Measurements from ENCODE around the gene RANBP3. TPM values are rescaled to one million over a fixed set of nuclear protein-coding genes. Genes with fewer than 3 reads are reported as not detected.

Gene RANBP3
- total RNA-seq, 1 donor from 2014 or later, result 25.0 TPM

DNA sequence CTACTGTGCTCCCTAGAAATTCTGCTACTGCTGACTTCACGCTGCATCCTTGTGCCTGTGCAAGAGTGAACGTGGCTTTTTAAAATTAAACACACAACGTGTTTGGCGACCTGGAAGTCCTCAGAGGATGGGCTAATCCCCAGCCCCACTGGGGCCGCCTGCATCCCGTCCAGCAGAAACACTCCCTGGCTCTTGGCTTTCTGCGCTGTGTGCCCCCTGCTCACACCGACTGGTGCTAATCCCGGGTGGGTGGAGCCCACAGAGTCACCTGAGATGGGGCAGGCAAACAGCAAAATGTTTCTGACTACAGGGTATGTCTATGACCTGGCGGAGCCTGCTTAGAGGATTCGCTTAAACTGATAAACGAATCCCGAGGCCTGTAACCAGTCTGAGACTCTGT lies 48.8 kb downstream of the RANBP3 start:
- H3K27me3 ChIP-seq (ENCODE audit: control insufficient read depth, insufficient read depth, low read length), result no peaks in the 10 kb centered on the region
- DNase-seq (ENCODE audit: low read depth) (no peak), FAIRE-seq (no peak)
- peaks cover 60% of the 10 kb centered on the region for H3K36me3 ChIP-seq (ENCODE audit: control insufficient read depth, insufficient read depth, low read length)
- no peak for TF ChIP-seq CTCF (IDR thresholded peaks at IDR 0.05; ENCODE audit: insufficient read depth, low read length, severe bottlenecking)
- H3K4me3 ChIP-seq (ENCODE audit: low read depth, low read length), result no peak overlapping the region

DNA sequence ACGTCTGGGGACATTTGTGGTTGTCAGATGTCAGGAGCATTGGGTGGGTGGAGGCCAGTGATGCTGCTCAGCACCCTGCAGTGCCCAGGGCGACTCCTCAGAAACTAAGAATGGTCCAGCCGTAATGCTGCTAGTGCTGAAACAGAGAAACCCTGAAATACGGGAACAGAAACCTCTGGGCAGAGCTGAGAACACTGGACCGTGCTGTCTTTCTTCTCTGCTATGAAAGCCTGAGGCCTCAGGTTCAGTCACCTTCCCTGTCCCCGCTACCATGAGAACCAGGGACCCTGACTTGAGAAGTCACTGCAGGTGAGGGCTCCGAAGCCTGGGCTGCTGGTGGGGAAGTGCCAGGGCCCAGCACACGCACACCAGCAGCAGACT lies 50.5 kb downstream of the RANBP3 start:
- TF ChIP-seq CTCF (IDR thresholded peaks at IDR 0.05; ENCODE audit: insufficient read depth, low read length, severe bottlenecking), result no peak
- FAIRE-seq (no peak), DNase-seq (ENCODE audit: low read depth) (no peak)
- Histone ChIP-seq H3K36me3 (ENCODE audit: control insufficient read depth, insufficient read depth, low read length) (peaks cover 58% of the 10 kb centered on the region), H3K27me3 (ENCODE audit: control insufficient read depth, insufficient read depth, low read length) (no peaks in the 10 kb centered on the region), H3K4me3 (ENCODE audit: low read depth, low read length) (no peak overlapping the region)

DNA sequence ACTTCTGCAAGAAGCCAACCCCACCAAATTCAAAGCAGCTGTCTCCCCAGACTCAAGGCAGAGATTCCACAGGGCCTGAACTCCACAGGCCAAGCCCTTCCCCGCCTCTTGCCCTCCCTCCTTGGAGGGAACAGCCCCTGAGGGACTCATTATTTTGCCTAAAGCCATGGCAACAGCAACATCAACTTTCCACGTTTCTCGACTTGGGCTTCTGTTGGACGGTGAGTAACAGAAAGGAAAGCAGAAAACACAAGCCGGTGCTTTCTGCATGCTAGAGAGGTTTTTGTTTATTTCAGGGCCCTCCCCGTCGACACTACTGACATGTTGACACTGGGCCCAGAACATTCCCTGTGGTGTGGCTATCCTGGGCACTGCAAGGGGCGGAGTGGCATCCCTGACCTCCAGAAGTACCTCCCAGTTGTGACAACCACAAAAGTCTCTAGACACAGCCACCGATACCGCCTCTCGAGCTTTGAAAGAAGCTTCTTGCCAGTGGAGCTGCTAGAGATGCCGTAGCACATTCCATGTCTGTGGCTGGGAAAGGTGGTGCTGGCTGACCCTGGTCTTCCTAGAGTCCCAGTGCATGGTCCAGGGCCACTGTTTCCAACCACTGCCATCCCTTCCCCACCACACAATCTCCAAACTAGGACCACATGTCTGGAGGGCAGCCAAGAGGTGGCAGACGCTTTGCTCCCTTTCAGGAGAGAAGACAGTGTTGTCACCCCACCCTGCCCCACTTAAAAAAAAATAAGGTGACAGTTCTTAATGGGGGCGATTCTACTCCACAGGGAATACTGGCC lies 51.1 kb downstream of the RANBP3 start:
- no peak for TF ChIP-seq CTCF (IDR thresholded peaks at IDR 0.05; ENCODE audit: insufficient read depth, low read length, severe bottlenecking)
- DNase-seq (ENCODE audit: low read depth), result no peak
- no peak overlapping the region for H3K4me3 ChIP-seq (ENCODE audit: low read depth, low read length)
- H3K27me3 ChIP-seq (ENCODE audit: control insufficient read depth, insufficient read depth, low read length), result no peaks in the 10 kb centered on the region
- no peak for FAIRE-seq
- H3K36me3 ChIP-seq (ENCODE audit: control insufficient read depth, insufficient read depth, low read length), result peaks cover 54% of the 10 kb centered on the region

DNA sequence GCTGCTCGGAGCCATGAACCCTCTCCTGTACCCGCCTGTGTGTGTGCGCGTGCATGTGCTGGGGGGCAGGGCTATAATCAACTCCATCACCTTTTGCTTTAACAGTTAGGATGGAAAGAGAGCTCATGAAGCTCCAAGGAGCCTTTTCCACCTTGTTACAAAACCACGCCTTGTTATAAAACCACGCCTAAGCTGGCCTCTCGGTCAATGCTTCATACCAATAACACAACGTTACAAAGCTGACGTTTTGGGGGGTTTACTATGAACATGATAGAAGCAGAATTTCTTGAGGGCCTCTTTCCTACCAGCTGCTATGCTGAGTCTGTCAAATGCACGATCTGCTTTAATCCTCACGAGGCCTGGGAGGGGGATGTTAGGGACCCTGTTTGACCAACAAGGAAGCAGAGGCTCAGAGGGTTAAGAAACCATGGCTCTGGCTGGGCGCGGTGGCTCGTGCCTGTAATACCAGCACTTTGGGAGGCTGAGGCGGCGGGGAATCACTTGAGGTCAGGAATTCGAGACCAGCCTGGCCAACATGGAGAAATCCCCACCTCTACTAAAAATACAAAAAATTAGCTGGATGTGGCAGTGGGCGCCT lies 52.0 kb downstream of the RANBP3 start:
- TF ChIP-seq CTCF (IDR thresholded peaks at IDR 0.05; ENCODE audit: insufficient read depth, low read length, severe bottlenecking), result no peak
- Histone ChIP-seq H3K36me3 (ENCODE audit: control insufficient read depth, insufficient read depth, low read length) (peaks cover 52% of the 10 kb centered on the region), H3K27me3 (ENCODE audit: control insufficient read depth, insufficient read depth, low read length) (no peaks in the 10 kb centered on the region), H3K4me3 (ENCODE audit: low read depth, low read length) (no peak overlapping the region)
- DNase-seq (ENCODE audit: low read depth), result no peak
- FAIRE-seq, result no peak

DNA sequence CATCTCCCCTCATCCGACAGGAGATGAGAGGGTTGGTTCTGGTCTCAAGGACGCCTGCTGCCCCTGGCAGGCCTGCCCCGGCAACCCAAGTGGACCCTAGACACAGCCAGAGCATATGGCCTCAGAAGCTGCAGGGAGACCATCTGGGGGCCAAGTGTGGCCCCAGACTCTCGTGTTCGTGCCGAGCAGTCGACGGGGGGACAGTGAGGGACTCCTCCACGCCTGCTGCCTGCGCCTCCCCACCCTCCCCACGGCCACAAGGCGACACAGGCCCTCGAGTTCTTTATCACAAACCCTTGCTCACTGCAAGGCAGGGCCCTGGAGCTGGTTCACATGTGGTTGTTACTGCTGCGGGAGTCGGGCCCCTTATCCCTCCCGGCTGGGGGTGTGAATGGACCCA lies 54.6 kb downstream of the RANBP3 start:
- Histone ChIP-seq H3K36me3 (ENCODE audit: control insufficient read depth, insufficient read depth, low read length) (peaks cover 50% of the 10 kb centered on the region), H3K4me3 (ENCODE audit: low read depth, low read length) (no peak overlapping the region), H3K27me3 (ENCODE audit: control insufficient read depth, insufficient read depth, low read length) (no peaks in the 10 kb centered on the region)
- no peak for DNase-seq (ENCODE audit: low read depth)
- no peak for TF ChIP-seq CTCF (IDR thresholded peaks at IDR 0.05; ENCODE audit: insufficient read depth, low read length, severe bottlenecking)
- FAIRE-seq, result no peak
